HL-60 (cell line): ENCODE data around the gene ASCC1.

Source experiments
- DNase-seq, 2 experiments: peaks; one replicate each; pipeline ENCODE4 v3.0.0-alpha.2; 2010 to 2020; ENCODE audit warnings: low read depth in 1 of 2, low spot score in 1 of 2
- H3K27ac ChIP-seq: fragments of 250-450 bp; sonication (Bioruptor Pico); replicated peaks from 2 replicates; pipeline ENCODE4 v1.5.1; 2020; ENCODE audit warnings: mild to moderate bottlenecking, moderate library complexity
- H3K27me3 ChIP-seq: fragments of 250-450 bp; sonication (Bioruptor Pico); 2 replicates; pipeline ENCODE4 v1.5.1; 2021; ENCODE audit warnings: mild to moderate bottlenecking, moderate library complexity; ENCODE audit not compliant: insufficient read depth, poor library complexity, severe bottlenecking
- H3K4me3 ChIP-seq: replicated peaks from 2 replicates; pipeline ENCODE4 v1.5.1; 2011; ENCODE audit warnings: mild to moderate bottlenecking, control low read depth, low read length; ENCODE audit not compliant: insufficient read depth
- GABPA ChIP-seq: IDR thresholded peaks from 2 replicates; pipeline ENCODE4 v1.6.1; 2012; ENCODE audit warnings: low read depth
- POLR2AphosphoS5 ChIP-seq: IDR thresholded peaks from 2 replicates; pipeline ENCODE4 v1.6.1; 2012; ENCODE audit warnings: low read depth
- REST ChIP-seq: IDR thresholded peaks from 2 replicates; pipeline ENCODE4 v1.6.1; 2012; ENCODE audit warnings: low read depth; ENCODE audit not compliant: insufficient replicate concordance
- SPI1 ChIP-seq: IDR thresholded peaks from 2 replicates; pipeline ENCODE4 v1.6.1; 2012; ENCODE audit warnings: low read depth, mild to moderate bottlenecking, borderline replicate concordance
- TF ChIP-seq, protein P1 (sequence below): IDR thresholded peaks from one replicate; pipeline ENCODE4 v1.5.1; 2011; ENCODE audit warnings: low read length, control low read depth, inconsistent platforms; ENCODE audit not compliant: insufficient read depth

ASCC1 gene

GRCh38 chr10:72077275-72077990 is 138.6 kb downstream of the ASCC1 start:
- DNase-seq = no peak
- H3K27ac ChIP-seq = no peak overlapping the region
- TF ChIP-seq REST = no peak
- TF ChIP-seq POLR2AphosphoS5 = no peak
- TF ChIP-seq, protein P1, sequence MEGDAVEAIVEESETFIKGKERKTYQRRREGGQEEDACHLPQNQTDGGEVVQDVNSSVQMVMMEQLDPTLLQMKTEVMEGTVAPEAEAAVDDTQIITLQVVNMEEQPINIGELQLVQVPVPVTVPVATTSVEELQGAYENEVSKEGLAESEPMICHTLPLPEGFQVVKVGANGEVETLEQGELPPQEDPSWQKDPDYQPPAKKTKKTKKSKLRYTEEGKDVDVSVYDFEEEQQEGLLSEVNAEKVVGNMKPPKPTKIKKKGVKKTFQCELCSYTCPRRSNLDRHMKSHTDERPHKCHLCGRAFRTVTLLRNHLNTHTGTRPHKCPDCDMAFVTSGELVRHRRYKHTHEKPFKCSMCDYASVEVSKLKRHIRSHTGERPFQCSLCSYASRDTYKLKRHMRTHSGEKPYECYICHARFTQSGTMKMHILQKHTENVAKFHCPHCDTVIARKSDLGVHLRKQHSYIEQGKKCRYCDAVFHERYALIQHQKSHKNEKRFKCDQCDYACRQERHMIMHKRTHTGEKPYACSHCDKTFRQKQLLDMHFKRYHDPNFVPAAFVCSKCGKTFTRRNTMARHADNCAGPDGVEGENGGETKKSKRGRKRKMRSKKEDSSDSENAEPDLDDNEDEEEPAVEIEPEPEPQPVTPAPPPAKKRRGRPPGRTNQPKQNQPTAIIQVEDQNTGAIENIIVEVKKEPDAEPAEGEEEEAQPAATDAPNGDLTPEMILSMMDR = no peak
- TF ChIP-seq SPI1 = no peak
- TF ChIP-seq GABPA = no peak
- H3K4me3 ChIP-seq = no peak overlapping the region
- H3K27me3 ChIP-seq = no peaks in the 10 kb centered on the region

GRCh38 chr10:72076756-72077155 is 139.3 kb downstream of the ASCC1 start:
- no peak for TF ChIP-seq REST
- TF ChIP-seq SPI1 = no peak
- no peak for TF ChIP-seq GABPA
- TF ChIP-seq POLR2AphosphoS5 = no peak
- TF ChIP-seq, protein P1 = no peak
- no peak for DNase-seq
- H3K27ac ChIP-seq = no peak overlapping the region

GRCh38 chr10:72075376-72076115 is 140.5 kb downstream of the ASCC1 start:
- Histone ChIP-seq H3K27ac (no peak overlapping the region), H3K27me3 (no peaks in the 10 kb centered on the region), H3K4me3 (no peak overlapping the region)
- no peak for TF ChIP-seq GABPA
- no peak for TF ChIP-seq REST
- TF ChIP-seq SPI1 = no peak
- TF ChIP-seq POLR2AphosphoS5 = no peak
- TF ChIP-seq, protein P1 = no peak
- DNase-seq = no peak

More at GRCh38 chr10:72076756-72077155, 139.3 kb downstream of the ASCC1 start:
- H3K27me3 ChIP-seq = no peaks in the 10 kb centered on the region
- no peak overlapping the region for H3K4me3 ChIP-seq
